Measurements from ENCODE around the gene SYCP2L. TPM values are rescaled to one million over a fixed set of nuclear protein-coding genes. Genes with fewer than 3 reads are reported as not detected.

The SYCP2L gene
- total and polyA plus RNA-seq, 2 of the 8 experiments (the other 6 are each of a cell fraction or from before 2014, with no cell fraction given), result 1.7 to 4.2 TPM

- TF ChIP-seq SRF (IDR thresholded peaks at IDR 0.05; ENCODE audit: low read depth, low read length), result no peak
Observed at GRCh38 chr6:10957414-10957886, 70.6 kb downstream of the SYCP2L start (continued).
